ENCODE results near the gene MORN5. TPM values are rescaled to one million over a fixed set of nuclear protein-coding genes. Genes with fewer than 3 reads are reported as not detected.
A peak's percentile ranks its signal among the peaks of the same experiment; 100 is the strongest.

The MORN5 gene
- total RNA-seq, 1 donor from 2014 or later = not detected

DNA sequence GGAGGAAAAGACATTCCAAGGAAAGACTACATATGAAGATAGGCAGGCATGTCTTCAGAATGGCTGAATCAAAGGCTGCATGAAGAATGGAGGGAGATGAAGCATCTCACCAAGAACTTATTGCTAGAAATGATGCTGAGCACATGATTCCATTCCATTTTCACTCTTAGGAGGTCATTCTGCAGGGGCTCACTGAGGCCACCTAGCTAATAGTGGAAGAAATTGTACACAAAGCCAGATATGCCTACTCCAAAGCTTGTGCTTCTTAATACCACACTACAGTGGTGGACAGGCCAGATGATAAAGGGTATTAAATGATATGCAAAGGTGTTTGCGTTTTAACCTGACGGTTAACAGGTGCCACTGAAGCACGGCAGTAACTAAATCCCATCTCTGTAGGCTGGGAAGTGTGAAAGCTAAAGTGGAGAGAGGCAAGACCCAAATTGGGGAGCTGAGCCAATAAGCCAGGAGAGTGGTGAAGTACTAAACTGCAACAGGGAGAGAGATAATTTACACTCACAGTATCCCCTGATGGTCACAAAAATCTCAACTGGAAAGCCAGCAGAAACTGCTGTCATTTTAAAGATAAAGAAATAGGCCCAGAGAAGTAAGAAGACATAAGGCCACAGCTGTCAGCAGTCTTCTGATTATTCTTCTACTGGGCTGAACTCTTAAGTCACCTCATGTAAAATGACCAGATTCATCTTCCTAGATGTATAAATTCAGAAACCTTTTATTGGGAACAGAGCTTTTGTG, 14.7 kb upstream of the MORN5 start:
- TF ChIP-seq, protein P1, sequence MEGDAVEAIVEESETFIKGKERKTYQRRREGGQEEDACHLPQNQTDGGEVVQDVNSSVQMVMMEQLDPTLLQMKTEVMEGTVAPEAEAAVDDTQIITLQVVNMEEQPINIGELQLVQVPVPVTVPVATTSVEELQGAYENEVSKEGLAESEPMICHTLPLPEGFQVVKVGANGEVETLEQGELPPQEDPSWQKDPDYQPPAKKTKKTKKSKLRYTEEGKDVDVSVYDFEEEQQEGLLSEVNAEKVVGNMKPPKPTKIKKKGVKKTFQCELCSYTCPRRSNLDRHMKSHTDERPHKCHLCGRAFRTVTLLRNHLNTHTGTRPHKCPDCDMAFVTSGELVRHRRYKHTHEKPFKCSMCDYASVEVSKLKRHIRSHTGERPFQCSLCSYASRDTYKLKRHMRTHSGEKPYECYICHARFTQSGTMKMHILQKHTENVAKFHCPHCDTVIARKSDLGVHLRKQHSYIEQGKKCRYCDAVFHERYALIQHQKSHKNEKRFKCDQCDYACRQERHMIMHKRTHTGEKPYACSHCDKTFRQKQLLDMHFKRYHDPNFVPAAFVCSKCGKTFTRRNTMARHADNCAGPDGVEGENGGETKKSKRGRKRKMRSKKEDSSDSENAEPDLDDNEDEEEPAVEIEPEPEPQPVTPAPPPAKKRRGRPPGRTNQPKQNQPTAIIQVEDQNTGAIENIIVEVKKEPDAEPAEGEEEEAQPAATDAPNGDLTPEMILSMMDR (conservative IDR thresholded peaks at IDR 0.05; ENCODE audit: low read depth, low read length) = peak; percentile 53
- no peak overlapping the region for H3K4me3 ChIP-seq (ENCODE audit: low read depth, low read length)
- DNase-seq (ENCODE audit: low read depth) = no peak

DNA sequence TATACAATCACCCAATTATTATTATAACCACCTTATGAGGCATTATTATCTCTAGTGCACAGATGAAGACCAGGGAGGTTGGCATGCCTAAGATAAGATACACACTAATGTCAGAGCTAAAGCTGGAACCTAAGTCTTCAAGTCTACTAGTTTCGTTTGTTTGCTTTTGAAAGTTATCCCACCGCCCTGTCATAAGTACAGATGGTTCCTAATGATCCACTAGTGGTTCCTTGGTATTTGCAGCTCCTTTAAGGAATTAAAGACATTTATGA, 14.2 kb upstream of the MORN5 start:
- no peak overlapping the region for H3K4me3 ChIP-seq (ENCODE audit: low read depth, low read length)
- TF ChIP-seq, protein P1 (conservative IDR thresholded peaks at IDR 0.05; ENCODE audit: low read depth, low read length) = no peak
- DNase-seq (ENCODE audit: low read depth) = no peak

DNA sequence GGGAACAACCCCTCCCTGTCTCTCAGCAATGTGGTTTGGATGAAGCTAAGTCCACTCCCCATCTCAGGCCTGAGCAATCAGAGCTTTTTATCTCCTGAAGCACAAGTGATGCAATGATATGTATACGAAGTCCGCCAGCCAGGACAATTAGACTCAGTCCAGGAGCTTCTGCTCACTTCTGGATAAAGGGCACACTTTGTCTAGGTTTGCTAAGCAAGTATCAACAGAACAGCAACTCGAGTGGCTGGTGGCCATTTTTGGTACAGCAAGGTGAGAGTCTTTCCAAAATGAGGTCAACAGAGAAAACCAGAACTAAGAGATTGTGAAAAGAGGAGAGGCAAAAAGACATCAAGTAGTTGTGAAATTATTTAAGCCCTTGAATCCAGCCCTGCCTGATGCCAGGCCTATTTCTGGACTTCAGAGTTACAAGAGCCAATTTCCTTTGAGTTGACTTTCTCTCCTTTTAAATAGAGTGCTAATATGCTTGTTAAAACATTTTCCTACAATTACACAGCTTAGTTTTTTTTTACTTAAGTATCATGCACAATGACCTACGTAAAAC, 8.4 kb upstream of the MORN5 start:
- no peak overlapping the region for H3K4me3 ChIP-seq (ENCODE audit: low read depth, low read length)
- no peak for DNase-seq (ENCODE audit: low read depth)
- TF ChIP-seq, protein P1 (conservative IDR thresholded peaks at IDR 0.05; ENCODE audit: low read depth, low read length) = no peak

DNA sequence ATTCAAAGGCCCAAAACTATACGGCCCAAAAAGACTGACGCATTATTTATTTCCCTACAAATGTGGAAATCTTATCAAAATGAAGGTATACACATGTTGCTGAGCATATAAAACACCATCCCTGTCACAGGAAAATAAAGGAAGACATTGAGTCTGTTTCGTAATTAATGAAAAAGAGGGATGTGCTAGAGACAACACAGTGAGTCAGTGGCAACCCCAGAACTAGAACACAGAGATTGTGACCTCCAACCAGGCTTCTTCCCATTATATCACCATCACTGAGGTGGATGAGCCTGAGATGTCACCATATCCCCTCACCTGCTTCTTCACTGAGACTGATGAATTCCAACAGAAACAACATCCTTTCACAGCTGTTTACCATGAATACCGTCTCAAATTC, 3.9 kb upstream of the MORN5 start:
- H3K4me3 ChIP-seq (ENCODE audit: low read depth, low read length) = no peak overlapping the region
- DNase-seq (ENCODE audit: low read depth) = no peak
- TF ChIP-seq, protein P1 (conservative IDR thresholded peaks at IDR 0.05; ENCODE audit: low read depth, low read length) = no peak

DNA sequence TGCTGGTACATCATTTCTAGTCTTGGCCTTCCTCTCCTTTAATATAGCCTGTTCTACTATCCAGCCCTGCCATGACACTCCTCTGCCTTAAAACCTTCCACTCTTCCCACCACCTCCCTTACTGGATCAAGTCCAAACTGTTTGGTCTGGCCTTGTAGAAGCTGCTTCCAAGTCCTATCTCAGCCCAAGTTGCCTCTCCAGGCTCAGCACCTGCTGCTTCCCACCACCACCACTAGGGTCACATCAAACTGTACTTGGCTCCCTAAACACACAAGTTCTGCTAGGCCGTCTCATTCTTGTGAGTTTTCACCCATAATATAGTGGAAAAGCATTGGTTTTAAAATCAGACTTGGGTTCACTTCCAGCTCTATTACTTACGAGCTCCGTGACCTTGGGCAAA, 1.5 kb upstream of the MORN5 start:
- peak overlapping the region; percentile 1 for H3K4me3 ChIP-seq (ENCODE audit: low read depth, low read length)
- TF ChIP-seq, protein P1 (conservative IDR thresholded peaks at IDR 0.05; ENCODE audit: low read depth, low read length) = peak; percentile 71
- no peak for DNase-seq (ENCODE audit: low read depth)

DNA sequence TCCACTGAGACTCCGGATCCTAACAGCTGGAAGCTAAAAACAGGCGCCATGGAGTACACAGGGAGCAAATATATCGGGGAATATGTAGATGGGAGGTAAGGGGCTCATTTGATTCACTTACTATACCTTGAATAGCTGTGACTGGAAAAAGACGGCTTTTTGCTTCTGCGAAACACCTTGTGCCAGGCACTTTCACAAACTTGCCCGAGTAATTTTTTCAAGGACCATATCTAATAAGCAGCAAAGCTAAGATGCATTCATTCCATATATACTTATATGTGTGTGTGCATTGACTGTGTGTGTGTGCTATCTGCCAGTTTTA, 178 bp downstream of the MORN5 start:
- DNase-seq (ENCODE audit: low read depth) = no peak
- peak overlapping the region; percentile 94 for H3K4me3 ChIP-seq (ENCODE audit: low read depth, low read length)
- TF ChIP-seq, protein P1 (conservative IDR thresholded peaks at IDR 0.05; ENCODE audit: low read depth, low read length) = no peak

DNA sequence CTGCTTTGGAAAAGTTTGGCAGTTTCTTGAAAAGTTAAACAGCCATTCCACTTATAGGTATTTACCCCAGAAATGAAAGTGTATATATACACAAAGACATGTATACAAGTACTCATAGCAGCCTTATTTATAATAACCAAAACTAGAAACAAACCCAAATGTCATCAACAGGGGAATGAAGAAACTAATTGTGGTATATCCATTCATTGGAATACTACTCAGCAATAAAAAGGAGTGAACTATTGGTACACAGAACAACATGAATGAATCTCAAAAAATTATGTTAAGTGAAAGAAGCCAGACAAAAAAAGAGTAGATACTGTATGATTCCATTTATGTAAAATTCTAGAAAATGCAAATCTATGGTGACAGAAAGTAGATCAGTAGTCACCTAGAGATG, 2.7 kb downstream of the MORN5 start:
- TF ChIP-seq, protein P1 (conservative IDR thresholded peaks at IDR 0.05; ENCODE audit: low read depth, low read length) = no peak
- H3K4me3 ChIP-seq (ENCODE audit: low read depth, low read length) = no peak overlapping the region
- DNase-seq (ENCODE audit: low read depth) = no peak
